Endodermal cell (in vitro differentiated cells): Measurements from ENCODE around the gene VSTM5. TPM values are rescaled to one million over a fixed set of nuclear protein-coding genes. Genes with fewer than 3 reads are reported as not detected.
A peak's percentile ranks its signal among the peaks of the same experiment; 100 is the strongest.

Experiments used
- DNase-seq: peaks from one replicate; pipeline ENCODE4 v3.0.0-alpha.2; 2017
- H3K27ac ChIP-seq: 2 replicates; pipeline ENCODE4 v1.5.1; 2013; ENCODE audit warnings: mild to moderate bottlenecking, low read depth, low read length, moderate library complexity
- H3K27me3 ChIP-seq: 2 replicates; pipeline ENCODE4 v1.6.1; 2013; ENCODE audit warnings: mild to moderate bottlenecking, low read length, moderate library complexity; ENCODE audit not compliant: insufficient read depth, control insufficient read depth, poor library complexity, severe bottlenecking
- H3K36me3 ChIP-seq: 2 replicates; pipeline ENCODE4 v1.7.0; 2013; ENCODE audit warnings: mild to moderate bottlenecking, low read length, moderate library complexity; ENCODE audit not compliant: control insufficient read depth, insufficient read depth
- H3K4me1 ChIP-seq: one replicate; pipeline ENCODE4 v1.7.0; 2013; ENCODE audit warnings: low read length; ENCODE audit not compliant: control insufficient read depth, insufficient read depth
- H3K4me3 ChIP-seq: 2 replicates; pipeline ENCODE4 v1.5.1; 2013; ENCODE audit warnings: mild to moderate bottlenecking, low read length, moderate library complexity
- H3K9ac ChIP-seq: 2 replicates; pipeline ENCODE4 v1.6.1; 2013; ENCODE audit warnings: mild to moderate bottlenecking, low read length, moderate library complexity; ENCODE audit not compliant: poor library complexity, severe bottlenecking; ENCODE audit errors: extremely low read depth
- H3K9me3 ChIP-seq: 2 replicates; pipeline ENCODE4 v1.6.1; 2013; ENCODE audit warnings: mild to moderate bottlenecking, low read length, moderate library complexity; ENCODE audit not compliant: control insufficient read depth
- H3K27ac Mint-ChIP-seq: 2 replicates; pipeline ENCODE4 v1.8.0; 2020; ENCODE audit warnings: mixed read lengths
- H3K27me3 Mint-ChIP-seq: 2 replicates; pipeline ENCODE4 v1.8.0; 2021; ENCODE audit warnings: mild to moderate bottlenecking, mixed read lengths; ENCODE audit not compliant: insufficient read depth
- H3K36me3 Mint-ChIP-seq: 2 replicates; pipeline ENCODE4 v1.8.0; 2020; ENCODE audit warnings: low read depth, mixed read lengths
- H3K4me1 Mint-ChIP-seq: 2 replicates; pipeline ENCODE4 v1.8.0; 2020; ENCODE audit warnings: mixed read lengths
- H3K4me3 Mint-ChIP-seq: 2 replicates; pipeline ENCODE4 v1.8.0; 2020; ENCODE audit warnings: mild to moderate bottlenecking, moderate library complexity, mixed read lengths
- H3K9me3 Mint-ChIP-seq: 2 replicates; pipeline ENCODE4 v1.8.0; 2020; ENCODE audit warnings: mild to moderate bottlenecking, mixed read lengths
- WGBS, 2 experiments: methylation state at CpG; one replicate each; pipeline versions ENCODE4 v1.1.5 to v1.1.7; 2013; ENCODE audit warnings: missing lambda C conversion rate in 2 of 2, mixed read lengths in 1 of 2; ENCODE audit not compliant: insufficient coverage in 1 of 2, insufficient read length in 1 of 2; 5-methylcytosine and 5-hydroxymethylcytosine counted together
- total RNA-seq, 2 donors: library from RNA; stranded (reverse); fragmentation: NEBNext Ultra II Directional in 1 of 2; extraction: Animal tissue kit (Norgen Biotek cat#: 25700) in 1 of 2; gene quantifications; 2 replicates in 1 of 2; 3 replicates in 1 of 2; pipeline ENCODE4 v1.2.1, GENCODE V29; 2021
- TF ChIP-seq, protein P1 (sequence below): fragments of 200-600 bp; sonication (generic); conservative IDR thresholded peaks from 2 replicates; pipeline ENCODE4 v1.5.0; 2021; ENCODE audit warnings: antibody characterized with exemption, mild to moderate bottlenecking

The VSTM5 gene
- total RNA-seq, 2 donors from 2014 or later: 0.29 to 0.75 TPM

DNA sequence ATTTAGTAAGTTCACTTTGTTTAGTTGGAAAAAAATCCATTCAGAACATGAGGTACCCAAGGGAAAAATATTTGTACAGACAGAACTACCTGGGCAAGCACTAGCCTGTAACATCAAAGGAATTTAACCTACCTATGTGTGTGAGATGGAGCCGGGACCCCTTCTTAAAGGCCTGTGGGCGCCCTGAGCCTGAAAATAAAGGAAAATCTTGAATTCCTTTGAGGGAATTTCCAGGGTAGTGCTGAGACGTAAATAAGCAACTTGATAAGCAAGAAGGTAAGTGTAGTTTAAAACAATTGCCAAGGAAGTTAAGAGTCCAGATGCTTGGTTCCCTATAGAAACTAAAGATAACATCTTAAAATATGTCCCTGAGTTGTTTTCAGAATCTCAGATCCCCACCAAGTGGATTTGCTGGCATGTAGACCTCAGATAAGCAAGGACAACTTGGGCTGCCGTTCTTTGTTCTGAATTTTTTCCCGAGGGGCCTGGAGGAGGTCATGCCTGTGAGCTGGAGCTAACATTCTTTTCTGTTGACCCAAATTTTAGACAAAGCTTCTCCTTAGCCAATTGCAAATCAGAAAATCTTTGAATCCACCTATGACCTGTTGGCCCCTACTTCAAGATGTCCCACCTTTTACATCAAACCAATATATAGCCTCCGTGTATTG is 35.3 kb downstream of the VSTM5 start:
- DNase-seq: no peak
- no peaks in the 10 kb centered on the region for H3K27me3 ChIP-seq
- Mint-ChIP-seq H3K9me3 (no peaks in the 10 kb centered on the region), H3K27me3 (no peaks in the 10 kb centered on the region), H3K4me3 (no peak overlapping the region), H3K36me3 (peaks cover 51% of the 10 kb centered on the region), H3K27ac (peak overlapping the region; percentile 81), H3K4me1 (peaks cover 54% of the 10 kb centered on the region)
- TF ChIP-seq, protein P1, sequence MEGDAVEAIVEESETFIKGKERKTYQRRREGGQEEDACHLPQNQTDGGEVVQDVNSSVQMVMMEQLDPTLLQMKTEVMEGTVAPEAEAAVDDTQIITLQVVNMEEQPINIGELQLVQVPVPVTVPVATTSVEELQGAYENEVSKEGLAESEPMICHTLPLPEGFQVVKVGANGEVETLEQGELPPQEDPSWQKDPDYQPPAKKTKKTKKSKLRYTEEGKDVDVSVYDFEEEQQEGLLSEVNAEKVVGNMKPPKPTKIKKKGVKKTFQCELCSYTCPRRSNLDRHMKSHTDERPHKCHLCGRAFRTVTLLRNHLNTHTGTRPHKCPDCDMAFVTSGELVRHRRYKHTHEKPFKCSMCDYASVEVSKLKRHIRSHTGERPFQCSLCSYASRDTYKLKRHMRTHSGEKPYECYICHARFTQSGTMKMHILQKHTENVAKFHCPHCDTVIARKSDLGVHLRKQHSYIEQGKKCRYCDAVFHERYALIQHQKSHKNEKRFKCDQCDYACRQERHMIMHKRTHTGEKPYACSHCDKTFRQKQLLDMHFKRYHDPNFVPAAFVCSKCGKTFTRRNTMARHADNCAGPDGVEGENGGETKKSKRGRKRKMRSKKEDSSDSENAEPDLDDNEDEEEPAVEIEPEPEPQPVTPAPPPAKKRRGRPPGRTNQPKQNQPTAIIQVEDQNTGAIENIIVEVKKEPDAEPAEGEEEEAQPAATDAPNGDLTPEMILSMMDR: no peak
- H3K4me3 ChIP-seq: no peak overlapping the region
- peak overlapping the region; percentile 36 for H3K27ac ChIP-seq
- H3K9me3 ChIP-seq: no peaks in the 10 kb centered on the region
- H3K9ac ChIP-seq: no peak overlapping the region
- H3K4me1 ChIP-seq: peaks cover 23% of the 10 kb centered on the region
- WGBS, 2 experiments: 76 to 78% methylated on average over 5 to 6 of the region's 6 CpGs
- peaks cover 52% of the 10 kb centered on the region for H3K36me3 ChIP-seq

DNA sequence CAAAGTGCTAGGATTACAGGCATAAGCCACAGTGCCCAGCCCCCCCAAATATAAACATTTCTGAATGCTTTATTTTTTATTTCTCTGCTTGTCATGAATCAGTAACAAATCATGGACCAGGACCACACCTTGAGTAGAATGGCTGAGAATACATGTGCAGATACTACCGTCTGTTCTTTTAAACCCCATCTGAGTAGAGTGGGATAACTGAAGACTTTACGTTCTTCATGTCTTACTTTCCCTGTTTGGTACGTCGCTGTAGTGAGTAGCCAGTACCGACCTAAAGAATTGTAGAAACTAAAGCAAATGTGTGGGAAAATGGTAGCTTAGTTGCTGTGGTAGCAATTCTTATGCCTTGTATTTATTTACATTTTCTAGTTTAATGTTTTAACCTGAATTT is 36.4 kb downstream of the VSTM5 start:
- TF ChIP-seq, protein P1: no peak
- H3K4me3 ChIP-seq: no peak overlapping the region
- Mint-ChIP-seq H3K4me1 (peaks cover 43% of the 10 kb centered on the region), H3K9me3 (no peaks in the 10 kb centered on the region), H3K4me3 (no peak overlapping the region), H3K36me3 (peaks cover 61% of the 10 kb centered on the region), H3K27me3 (no peaks in the 10 kb centered on the region), H3K27ac (peak overlapping the region; percentile 75)
- H3K9me3 ChIP-seq: no peaks in the 10 kb centered on the region
- peaks cover 16% of the 10 kb centered on the region for H3K4me1 ChIP-seq
- no peaks in the 10 kb centered on the region for H3K27me3 ChIP-seq
- no peak overlapping the region for H3K27ac ChIP-seq
- H3K36me3 ChIP-seq: peaks cover 63% of the 10 kb centered on the region
- H3K9ac ChIP-seq: no peak overlapping the region
- no peak for DNase-seq
- 95 to 100% methylated on average over 4 to 5 of the region's 5 CpGs for WGBS, 2 experiments

DNA sequence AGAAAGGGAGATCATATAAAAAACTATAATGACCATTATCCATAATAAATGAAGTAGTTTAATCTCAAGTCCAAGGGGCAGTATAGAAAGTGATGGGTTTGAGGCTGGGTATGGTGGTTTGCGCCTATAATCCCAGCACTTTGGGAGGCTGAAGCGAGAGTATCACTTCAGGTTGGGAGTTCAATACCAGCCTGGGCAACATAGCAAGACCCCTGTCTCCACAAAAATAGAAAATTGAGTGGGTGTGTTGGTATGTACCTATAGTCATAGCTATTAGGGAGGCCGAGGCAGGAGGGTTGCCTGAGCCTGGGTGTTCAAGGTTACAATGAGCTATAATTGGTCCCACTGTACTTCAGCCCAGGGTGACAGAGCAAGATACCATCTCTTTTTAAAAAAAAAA is 42.4 kb downstream of the VSTM5 start:
- Histone ChIP-seq H3K27me3 (no peaks in the 10 kb centered on the region), H3K9ac (no peak overlapping the region), H3K9me3 (no peaks in the 10 kb centered on the region), H3K4me1 (no peaks in the 10 kb centered on the region), H3K36me3 (peaks cover 93% of the 10 kb centered on the region), H3K4me3 (no peak overlapping the region), H3K27ac (no peak overlapping the region)
- no peaks in the 10 kb centered on the region for H3K9me3 Mint-ChIP-seq
- peaks cover 80% of the 10 kb centered on the region for H3K36me3 Mint-ChIP-seq
- 96% methylated on average over 3 of the region's 3 CpGs; no CpG with 5 or more reads in 1 of the 2 experiments for WGBS, 2 experiments
- TF ChIP-seq, protein P1: no peak
- peaks cover 4% of the 10 kb centered on the region for H3K4me1 Mint-ChIP-seq
- no peak for DNase-seq
- H3K4me3 Mint-ChIP-seq: no peak overlapping the region
- no peak overlapping the region for H3K27ac Mint-ChIP-seq
- H3K27me3 Mint-ChIP-seq: no peaks in the 10 kb centered on the region
